ENCODE measurements around the gene CDK6. TPM values are rescaled to one million over a fixed set of nuclear protein-coding genes. Genes with fewer than 3 reads are reported as not detected.

The CDK6 gene
- total and polyA plus RNA-seq, 9 of the 15 experiments (the other 6 are each of a cell fraction or from before 2014, with no cell fraction given) = 7.6 to 109 (median 44.4) TPM

GRCh38 chr7:92729172-92729571 lies 107.2 kb downstream of the CDK6 start (continued):
- TF ChIP-seq JUND (IDR thresholded peaks at IDR 0.05; ENCODE audit: borderline replicate concordance, low read depth, low read length) (peak; percentile 57; the same call in 1 of the 2 replicates), JUND (tag; IDR thresholded peaks at IDR 0.05; ENCODE audit: borderline replicate concordance, low read depth, low read length) (no peak), ATF4 (CRISPR knock-in tag; IDR thresholded peaks at IDR 0.05) (peak; percentile 71; the same call in 1 of the 2 replicates), TRIM24 (IDR thresholded peaks at IDR 0.05) (peak; percentile 60 to 83; a peak in 2 of 4 replicates), DACH1 (IDR thresholded peaks at IDR 0.05; ENCODE audit: partially characterized antibody) (no peak), SMARCC2 (IDR thresholded peaks at IDR 0.05; ENCODE audit: low read depth) (peak; percentile 39; the same call in 1 of the 2 replicates), SNAPC5 (CRISPR knock-in tag; IDR thresholded peaks at IDR 0.05) (no peak), FOSL1 (tag; conservative IDR thresholded peaks at IDR 0.05) (peak; percentile 57), EP300 (IDR thresholded peaks at IDR 0.05; ENCODE audit: low read length) (peak; percentile 58; the same call in 1 of the 2 replicates), GABPA (tag; conservative IDR thresholded peaks at IDR 0.05; ENCODE audit: low read depth) (0 out of 2 replicates have a peak, but pooled peaks have one; percentile 6), SMAD3 (CRISPR knock-in tag; conservative IDR thresholded peaks at IDR 0.05) (no peak), ZBTB7A (IDR thresholded peaks at IDR 0.05; ENCODE audit: borderline replicate concordance, control insufficient read depth, low read depth, low read length) (no peak)

Measured in K562 (cell line).